NCI-H345 (cell line): ENCODE results near the gene INPP5A.
"Not testable (repeated sequence)": the region's sequence is repeated elsewhere in the genome, so short reads cannot be mapped to it uniquely, and the experiment has no call there.

Experiments used
- DNase-seq: peaks from one replicate; lab custom pipeline; 2025; lab: John Stamatoyannopoulos, UW

Gene INPP5A

DNA sequence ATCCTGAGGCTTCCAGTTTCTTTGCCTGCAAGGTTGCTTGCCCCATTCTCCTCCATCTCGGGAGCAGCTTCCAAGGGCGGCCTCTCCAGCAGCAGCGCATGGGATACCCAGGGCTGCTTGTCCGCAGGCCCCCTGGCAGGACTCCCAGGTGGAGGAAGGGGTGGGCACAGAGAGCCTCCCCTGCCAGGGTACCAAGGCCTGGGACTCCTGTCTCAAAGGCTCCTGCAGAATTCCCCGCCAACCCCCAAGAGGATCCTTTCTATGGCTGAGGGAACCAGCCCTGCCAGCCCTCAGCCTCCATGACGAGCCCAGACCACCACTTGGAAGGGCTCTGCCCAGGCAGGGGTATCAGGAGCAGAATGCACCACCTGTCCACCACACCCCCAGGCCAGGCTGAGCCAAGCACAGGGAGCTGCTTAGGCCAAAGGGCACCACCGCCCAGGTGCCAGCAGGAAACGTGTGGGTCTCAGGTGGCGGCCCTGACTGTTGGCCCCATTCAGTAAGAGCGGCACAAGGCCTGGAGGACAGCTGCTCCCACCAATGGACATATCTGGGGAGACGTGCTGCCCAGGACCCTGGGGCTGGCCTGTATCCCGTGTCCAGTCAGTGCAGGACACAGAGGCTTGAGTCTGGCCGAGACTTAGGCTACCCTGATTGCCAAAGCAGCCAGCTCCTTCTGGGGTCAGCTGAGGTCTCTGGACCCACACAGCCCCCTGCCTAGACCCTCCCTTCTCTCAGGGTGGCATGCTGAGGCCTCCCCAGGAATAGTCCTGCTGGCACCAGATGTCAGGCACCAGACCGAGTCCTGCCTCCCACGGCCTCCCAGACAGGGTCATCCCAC, 33.8 kb upstream of the INPP5A start:
- DNase-seq = no peak

DNA sequence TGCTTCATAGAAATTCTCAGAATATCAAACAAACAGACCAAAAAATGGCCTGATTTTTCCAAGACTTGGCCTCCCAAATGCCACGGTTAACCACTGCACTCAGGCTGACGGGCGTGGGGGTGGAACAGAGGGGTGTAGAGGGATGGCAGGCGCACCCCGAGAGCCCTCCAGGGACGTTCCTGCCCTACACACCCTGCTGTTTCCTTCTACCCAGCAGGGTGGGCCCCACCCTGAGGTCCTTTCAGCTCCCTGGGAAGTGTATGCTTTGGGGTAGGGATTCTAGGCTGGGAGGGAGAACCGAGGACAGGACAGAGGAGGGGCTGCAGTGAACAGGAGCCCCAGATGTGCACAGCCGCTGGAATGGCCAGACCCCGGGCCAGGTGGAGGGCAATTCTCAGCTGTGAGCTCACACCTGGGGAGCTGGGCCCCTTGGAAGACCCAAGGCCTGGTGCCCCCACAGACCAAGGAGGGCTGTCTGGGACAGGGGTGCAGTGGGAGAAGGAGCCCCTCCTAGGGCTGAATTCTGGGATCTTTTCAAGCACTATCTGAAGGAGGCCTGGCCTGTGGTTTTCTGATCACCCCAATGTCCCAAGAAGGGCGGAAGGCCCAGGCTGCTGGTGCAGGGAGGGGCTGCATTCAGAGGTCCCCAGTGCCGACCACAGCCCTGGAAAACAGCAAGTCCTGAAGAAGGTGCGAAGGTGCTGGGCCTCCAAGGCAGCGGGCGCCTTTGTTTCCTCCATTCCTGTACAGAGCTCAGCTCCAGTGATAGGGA, 32.9 kb upstream of the INPP5A start:
- no peak for DNase-seq

DNA sequence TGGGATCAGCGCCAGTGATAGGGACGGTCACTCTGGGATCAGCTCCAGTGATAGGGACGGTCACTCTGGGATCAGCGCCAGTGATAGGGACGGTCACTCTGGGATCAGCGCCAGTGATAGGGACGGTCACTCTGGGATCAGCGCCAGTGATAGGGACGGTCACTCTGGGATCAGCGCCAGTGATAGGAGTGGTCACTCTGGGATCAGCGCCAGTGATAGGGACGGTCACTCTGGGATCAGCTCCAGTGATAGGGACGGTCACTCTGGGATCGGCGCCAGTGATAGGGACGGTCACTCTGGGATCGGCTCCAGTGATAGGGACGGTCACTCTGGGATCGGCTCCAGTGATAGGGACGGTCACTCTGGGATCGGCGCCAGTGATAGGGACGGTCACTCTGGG, 32.0 kb upstream of the INPP5A start:
- DNase-seq = not testable (repeated sequence)

DNA sequence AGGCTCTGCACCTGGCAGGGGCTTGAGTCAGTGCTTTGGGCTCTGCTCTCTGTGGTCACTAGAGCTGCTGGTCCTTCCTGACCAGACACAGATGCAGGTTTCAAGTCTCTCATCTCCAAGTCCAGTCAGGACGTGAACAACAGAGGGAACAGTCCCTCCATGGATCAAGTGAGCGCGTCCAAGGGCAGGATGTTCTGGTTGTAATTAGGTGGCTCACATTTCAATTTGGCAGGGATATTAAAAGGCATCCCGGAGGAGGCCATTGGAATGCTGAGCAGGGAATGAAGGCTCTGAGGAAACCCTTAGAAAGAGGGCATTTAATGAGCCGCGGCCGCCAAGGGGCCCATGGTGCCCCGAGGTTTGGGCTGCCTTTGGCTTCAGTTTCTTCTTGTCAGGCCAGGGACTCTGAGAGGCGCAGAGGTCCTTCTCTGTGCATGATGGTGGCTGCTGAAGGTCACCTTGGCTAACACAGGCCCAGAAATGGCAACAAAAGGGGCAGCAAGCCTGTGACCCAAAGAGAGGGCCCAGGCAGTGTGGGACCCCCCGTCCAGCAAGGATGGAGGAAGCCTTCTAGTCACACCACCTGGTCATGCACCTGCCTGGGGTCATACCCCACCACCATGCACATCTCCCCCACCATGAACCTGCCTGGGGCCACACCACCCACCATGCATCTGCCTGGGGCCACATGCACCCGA, 30.7 kb upstream of the INPP5A start:
- DNase-seq = no peak

DNA sequence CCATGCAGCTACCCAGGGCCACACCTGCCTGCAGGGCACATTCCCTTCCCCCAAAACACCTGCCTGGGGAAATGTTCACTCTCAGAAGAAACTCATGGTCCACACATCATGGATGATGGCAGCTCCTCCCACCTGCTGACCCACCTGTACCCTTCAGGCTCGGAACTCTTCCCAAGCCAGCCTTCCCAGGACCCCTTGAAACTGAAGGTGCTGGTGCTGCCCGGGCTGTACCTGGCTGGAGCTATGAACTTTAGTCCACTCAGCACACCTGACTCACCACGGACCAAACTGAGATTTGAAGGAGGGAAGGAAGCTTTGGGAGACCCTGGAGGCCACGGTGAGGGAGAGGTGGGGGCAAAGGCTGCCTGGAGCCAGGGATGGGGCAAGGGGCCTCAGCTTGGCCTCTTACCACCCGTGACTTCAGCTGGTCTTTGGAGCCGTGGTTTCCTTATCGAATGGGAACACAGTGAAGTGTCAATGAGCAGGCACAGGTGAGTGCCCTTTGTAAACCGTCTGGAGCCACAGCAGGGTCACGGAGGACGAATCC, 30.1 kb upstream of the INPP5A start:
- no peak for DNase-seq

DNA sequence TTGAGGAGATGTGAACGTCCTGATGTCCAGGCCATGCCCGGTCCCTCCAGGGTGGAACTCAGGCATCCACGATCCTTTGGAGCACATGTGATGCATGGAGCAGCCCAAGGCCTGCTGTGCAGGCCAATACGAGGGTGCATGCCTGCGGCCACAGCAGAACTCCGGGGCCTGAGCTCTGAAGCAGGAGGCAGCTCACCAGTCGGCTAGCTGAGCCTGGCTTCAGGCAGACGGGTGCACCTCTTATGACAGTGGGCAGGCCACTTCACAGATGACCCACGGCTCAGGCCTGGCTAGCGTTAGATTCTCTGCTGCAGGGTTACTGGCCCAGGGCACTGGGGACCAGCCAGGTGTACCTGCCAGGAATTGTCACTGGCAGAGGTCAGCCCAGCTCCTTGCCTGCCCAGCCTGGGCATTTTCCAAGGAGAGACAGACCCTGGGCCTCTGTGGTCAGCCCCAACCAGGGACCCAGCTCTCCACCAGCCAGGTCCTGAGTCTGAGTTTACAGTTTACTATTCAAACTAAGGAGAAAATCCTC, 29.6 kb upstream of the INPP5A start:
- no peak for DNase-seq

DNA sequence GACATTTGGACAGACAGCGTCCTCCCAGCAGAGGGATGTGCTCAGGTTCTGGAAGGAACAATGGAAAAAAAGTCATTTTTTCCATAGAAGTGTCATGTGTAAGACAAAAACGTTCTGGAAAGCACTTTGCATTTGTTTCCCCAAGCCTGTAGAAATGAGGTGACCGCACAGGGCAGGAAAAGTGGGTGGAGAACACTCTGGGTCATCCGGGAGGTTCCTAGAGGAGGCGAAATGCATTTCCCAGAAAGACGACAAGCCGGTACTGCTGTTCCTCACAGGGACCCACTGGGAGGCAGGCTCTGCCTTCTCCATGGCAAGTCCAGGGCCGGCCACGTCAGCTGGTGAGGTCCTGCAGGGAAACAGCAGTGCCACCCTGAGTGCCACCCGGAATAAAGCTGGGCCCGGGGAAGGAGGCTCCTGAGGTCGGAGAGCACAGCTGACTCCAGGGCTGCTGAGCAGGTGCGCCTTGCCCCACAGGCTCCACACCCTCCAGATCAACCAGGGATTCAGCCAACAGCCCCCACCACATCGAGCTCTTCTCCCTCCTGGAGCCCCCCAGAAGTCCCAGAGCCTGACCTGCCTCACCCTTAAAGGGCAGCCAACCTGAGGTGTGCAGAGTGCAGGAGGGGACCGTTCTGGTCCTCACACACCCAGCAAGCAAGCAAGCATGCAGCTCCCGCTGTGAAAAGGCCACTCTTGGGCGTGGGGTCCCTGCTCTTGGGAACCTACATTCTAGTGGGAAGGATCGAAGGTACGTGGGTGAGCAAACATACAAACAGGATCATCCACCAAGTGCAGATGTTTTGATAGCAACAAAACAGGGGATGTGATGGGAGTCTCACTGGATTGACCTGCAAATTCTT, 28.8 kb upstream of the INPP5A start:
- no peak for DNase-seq

DNA sequence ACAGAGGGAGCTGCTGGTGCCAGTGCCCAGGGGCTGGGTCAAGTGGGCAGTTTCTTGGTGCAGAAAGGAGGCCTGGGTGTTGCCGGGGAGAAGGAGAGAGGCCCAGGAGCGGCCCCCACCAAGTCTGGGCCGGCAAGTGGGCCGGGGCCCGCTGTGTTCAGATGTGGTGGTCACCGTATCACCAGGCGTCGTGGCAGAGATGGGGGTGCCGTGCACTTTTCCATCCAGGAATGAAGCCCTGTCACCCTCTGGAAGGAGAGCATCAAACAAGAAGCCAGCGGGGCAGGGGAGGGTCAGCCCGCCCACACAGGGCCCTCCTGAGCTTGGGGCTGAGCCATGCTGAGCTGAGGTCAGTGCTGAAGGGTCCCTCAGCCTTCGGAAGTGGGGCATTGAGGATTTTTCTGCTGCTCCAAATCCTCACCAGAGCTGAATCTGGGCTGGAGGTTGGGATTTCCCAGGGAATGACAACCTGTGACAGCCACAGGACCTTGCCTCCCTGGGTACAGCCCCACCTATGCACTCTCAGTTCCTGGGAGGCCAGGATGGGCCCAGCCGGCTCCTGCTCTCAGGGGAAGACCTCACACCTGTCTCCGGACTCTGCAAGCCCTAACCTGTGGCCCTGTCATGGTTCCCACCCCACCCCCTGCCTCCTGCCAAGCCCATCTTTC, 27.9 kb upstream of the INPP5A start:
- DNase-seq = no peak

DNA sequence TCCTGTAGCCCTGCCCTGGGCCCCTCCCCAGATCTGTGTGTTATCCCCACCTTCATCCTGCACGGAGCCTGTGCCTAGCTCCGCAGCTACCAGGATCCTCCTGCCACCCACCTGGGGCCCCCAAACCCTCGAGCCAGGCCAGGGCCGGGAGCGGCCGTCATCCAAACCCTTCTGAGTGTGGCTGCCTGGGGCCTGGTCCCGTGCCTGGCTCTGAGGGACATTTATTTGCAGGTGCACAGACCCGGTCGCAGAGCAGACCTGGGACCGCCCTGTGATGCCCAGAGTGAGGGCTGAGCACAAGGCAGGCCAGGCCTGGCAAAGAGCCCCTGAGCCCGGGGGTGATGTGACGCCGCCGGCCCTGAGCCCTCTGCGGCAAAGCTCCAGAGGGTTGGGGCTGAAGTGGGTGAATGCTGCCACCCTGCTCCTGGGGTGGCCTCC, 27.4 kb upstream of the INPP5A start:
- DNase-seq = no peak

DNA sequence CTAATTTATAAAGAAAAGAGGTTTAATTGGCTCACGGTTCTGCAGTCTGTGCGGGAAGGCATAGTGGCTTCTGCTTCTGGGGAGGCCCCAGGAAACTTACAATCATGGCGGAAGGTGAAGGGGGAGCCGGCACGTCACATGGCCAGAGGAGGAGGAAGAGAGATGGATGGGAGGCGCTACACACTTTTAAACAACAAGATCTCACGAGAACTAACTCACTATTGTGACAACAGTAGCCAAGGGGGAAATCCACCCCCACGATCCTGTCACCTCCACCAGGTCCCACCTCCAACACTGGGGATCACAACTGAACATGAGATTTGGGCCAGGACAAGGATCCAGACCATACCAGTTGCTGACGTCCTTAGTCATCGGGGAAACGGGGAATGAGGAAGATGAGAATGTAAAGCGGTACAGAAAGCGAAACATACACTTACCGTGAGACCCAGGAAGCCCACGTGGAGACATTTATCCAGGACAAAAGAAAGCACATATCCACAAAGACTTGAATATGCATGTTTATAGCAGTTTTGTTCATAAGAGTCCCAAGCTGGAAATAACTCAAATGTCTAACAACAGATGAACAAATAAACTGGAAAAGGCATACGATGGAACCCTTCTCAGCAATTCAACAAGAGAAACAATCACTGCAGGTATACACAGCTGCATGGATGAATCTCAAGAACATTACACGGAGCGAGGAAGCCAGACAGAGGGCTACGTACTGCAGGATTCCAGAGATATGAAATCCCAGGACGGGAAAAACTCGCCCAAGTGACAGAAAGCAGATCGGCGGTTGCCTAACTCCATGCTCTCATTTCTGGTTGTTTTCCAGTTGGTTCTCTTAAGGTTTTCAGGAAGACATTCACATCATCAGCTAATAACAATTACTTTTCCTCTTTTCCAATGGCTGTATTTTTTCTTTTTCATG, 26.2 kb upstream of the INPP5A start:
- DNase-seq = no peak

DNA sequence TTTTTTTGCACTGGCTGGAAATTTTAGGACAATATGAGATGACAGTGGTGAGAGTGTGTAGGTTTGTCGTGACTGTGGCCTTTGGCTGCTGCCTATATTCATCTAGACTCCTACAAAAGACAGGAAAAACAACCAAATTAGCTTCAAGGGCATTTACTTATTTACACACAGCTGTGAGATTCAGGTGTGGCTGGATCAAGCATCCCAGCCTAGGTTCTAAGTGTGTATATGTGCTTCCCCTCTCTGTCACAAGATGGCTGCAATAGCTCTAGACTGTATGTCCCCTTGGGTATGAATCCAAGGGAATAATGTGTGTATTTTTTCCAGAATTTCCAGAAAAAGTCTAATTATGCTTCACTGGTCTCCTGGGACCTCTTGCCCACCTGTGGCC, 25.5 kb upstream of the INPP5A start:
- no peak for DNase-seq

DNA sequence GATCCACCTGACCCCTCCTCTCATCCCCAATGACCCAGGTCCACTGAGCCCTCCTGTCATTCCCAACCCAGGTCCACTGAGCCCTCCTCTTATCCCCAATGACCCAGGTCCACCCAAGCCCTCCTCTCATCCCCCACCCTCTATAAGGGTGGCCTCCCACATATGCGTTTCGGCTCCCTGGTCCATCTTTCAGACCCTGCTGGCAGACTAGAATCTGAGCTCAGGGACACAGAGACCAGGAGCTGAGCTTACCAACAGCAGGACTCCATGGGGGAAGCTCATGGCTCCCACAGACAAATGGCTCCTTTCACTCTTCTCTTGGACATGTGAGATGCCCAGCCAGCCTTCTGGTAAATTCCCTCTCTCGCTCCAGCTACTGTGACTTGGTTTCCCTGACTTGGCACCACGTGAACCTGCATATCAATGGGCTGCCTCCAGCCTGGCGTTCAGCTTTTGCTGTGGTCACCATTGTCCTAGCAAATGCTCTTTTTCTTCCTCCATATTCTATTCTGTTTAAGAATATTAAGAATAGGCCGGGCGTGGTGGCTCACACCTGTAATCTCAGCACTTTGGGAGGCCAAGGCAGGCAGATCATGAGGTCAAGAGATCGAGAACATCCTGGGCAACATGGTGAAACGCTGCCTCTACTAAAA, 24.8 kb upstream of the INPP5A start:
- DNase-seq = no peak

DNA sequence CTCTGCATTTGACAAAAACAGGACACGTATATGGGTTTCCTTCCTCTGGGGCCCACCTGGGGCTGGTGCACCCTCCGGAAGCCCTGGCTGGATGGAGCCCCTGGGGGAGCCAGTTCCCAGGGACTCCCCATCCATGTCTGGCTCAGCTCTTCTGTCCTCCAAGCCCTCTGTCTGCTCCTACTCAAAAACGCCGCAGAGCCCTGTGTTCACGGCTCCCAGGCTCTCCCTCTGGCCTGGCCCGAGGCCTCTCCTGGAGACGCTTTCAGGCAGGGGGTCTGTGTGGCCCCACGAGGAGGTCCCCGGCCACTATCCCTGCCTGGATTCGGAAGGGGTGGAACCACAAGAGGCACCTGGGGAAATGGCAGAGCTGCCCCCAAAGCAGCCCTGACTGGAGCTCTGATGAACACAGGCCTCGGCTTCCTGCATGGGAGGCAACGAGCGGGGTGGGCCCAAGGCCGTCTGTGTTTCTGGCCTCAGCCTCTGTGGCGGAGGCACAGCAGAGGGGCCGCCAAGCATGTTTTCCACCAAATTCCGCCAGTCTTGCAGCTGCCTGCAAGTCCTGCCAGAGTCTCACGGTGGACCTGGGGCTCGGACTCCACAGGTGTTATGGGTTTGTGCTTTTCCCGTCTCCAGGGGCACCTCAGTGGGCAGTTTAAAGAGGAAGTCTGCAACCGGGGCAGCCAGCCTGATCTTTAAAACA, 22.6 kb upstream of the INPP5A start:
- DNase-seq = no peak

DNA sequence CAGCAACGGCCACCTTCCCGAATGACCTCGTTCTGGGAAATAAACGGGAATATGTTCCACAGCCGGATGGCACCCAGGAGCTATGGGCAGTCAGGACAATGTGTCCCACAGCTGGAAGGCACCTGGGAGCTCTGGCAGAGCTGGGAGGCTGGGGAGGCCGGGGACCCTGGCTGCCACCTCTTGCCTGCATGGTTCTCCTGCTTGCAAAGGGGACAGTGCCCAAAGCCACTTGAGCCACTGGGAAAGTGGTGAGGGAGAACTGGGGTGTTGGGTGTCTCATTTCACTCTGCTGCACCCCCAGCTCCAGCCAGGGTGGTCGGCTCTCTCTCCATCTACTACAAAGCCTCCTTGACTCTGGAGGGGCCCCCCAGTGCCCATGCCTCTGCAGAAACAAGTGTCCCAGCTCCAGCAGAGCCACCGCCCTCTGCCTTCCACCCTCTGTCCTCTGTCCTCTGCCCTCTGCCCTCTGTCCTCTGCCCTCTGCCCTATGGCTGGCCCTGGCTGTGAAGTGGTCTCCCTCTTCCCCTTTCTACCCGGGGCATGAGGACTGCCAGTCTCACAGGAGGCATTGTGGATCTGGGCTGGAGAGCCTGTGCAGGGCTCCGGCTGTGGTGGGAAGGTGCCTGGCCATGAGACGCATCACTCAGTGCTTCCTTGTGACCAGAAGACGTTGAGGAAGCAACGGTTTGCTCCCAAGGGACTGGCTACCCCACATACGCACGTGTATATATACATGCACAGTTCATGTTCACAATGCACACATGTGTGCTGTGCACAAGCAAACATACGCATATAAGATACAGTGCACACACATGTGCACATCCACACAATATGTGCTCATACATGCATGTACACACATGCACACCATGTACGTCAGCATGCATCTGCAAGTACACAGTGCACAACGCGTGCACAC, 21.5 kb upstream of the INPP5A start:
- no peak for DNase-seq

DNA sequence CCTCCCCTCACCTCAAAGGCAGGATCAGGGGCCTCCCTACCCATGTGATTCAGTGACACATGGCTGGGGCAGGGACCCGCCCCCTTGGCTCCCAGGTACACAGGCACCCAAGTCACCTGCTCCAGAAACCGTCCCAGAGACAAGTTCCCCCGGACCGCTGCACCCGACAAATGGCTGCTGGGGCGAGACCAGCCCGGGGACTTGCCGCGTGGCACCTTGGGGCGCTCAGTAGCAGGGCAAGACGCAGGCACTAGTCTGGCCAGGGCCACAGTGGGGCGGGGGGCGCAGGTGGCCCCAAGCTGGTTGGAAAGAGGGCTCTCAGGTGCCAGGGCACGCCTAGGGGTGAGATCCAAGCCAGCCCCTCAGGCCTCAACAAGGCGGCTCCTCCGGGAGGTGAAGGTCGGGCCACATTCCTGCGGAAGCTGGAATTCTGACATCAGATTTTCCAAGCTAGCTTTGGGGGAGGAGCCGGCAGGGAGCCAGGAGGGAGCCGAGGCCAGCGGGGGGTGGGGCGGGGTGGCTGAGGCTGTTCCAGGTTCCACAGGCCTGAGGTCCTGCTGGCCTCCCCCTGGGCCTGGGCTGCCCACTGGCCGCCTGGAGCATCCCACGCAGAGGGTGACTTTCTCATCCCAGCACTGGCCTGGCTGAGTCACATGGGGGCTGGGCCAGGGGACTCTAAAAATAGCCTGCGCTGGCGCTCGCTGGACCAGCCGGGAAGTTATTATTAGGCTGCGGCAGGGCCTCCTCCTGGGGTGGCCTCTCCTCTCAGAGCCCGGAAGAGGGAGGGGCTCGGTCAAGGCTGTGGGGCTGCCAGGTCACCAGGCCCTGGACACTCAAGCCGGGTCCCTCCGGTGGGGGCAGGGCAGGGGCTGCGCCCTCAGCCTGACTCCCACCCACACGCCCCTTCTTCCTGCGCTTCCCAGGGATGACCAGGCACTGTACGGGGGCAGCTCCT, 20.5 kb upstream of the INPP5A start:
- no peak for DNase-seq

DNA sequence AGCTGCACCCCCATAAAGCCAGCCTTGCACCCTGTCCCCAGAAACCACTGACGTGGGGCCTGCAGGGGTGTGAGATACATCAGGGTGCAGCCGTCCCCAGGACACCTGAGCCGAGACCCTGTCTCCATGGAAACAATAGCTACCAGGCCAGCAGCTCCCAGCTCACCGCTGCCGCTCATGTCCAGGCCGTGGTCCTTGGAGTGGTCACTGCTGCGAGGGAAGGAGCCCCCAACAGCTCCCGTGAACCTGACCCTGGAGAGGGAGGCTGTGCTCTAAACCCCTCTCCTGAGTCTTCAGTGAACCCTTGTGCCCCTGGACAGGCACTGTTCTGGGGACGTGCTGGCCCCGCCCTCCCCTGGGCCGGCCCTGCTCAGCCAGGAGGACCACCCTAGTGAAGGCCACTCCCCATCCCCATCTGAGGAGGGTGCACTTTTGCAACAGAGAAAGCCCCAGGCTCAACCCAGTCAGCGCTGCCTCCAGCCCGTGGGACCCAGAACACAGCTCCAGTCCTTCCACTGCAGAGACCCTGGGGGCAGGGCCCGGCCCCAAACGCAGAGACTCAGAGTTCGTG, 19.6 kb upstream of the INPP5A start:
- DNase-seq = no peak
